Neural cell (in vitro differentiated cells): ENCODE measurements around the gene NEU2. TPM values are rescaled to one million over a fixed set of nuclear protein-coding genes. Genes with fewer than 3 reads are reported as not detected.

Experiments used
- H2AFZ ChIP-seq: fragments of 200-600, 300-800 bp; sonication (generic), shearing (Covaris generic); 2 replicates; pipeline ENCODE4 v1.6.0; 2014; ENCODE audit warnings: low read depth, mild to moderate bottlenecking, antibody characterized with exemption, low read length, moderate library complexity
- H3F3A ChIP-seq: fragments of 200-600 bp; shearing (Covaris generic); 2 replicates; pipeline ENCODE4 v1.6.1; 2016; ENCODE audit warnings: mild to moderate bottlenecking, moderate library complexity, mixed read lengths, antibody characterized with exemption, low read length; ENCODE audit not compliant: insufficient read depth, poor library complexity, severe bottlenecking
- H3K27ac ChIP-seq: fragments of 200-600, 300-800 bp; sonication (generic), shearing (Covaris generic); 2 replicates; pipeline ENCODE4 v1.5.1; 2014; ENCODE audit warnings: mild to moderate bottlenecking, low read length, moderate library complexity
- H3K27me3 ChIP-seq: fragments of 300-800, 200-600 bp; sonication (generic), shearing (Covaris generic); 2 replicates; pipeline ENCODE4 v1.6.0; 2014; ENCODE audit warnings: mild to moderate bottlenecking, low read depth, low read length, moderate library complexity; ENCODE audit not compliant: insufficient read depth
- H3K36me3 ChIP-seq: fragments of 300-800, 200-600 bp; sonication (generic), shearing (Covaris generic); 2 replicates; pipeline ENCODE4 v1.5.1; 2014; ENCODE audit warnings: mild to moderate bottlenecking, antibody characterized with exemption, low read length, moderate library complexity; ENCODE audit not compliant: insufficient read depth
- H3K4me2 ChIP-seq: fragments of 300-800, 200-600 bp; sonication (generic), shearing (Covaris generic); 2 replicates; pipeline ENCODE4 v1.6.0; 2014; ENCODE audit warnings: mild to moderate bottlenecking, low read length
- H3K4me3 ChIP-seq: fragments of 300-800, 200-600 bp; sonication (generic), shearing (Covaris generic); 2 replicates; pipeline ENCODE4 v1.5.1; 2014; ENCODE audit warnings: mild to moderate bottlenecking, low read length, moderate library complexity
- H3K79me2 ChIP-seq: fragments of 200-600 bp; shearing (Covaris generic); replicated peaks from 2 replicates; pipeline ENCODE4 v1.6.0; 2014; ENCODE audit warnings: mild to moderate bottlenecking, low read length, moderate library complexity; ENCODE audit not compliant: insufficient read depth
- H3K9ac ChIP-seq: fragments of 300-800, 200-600 bp; sonication (generic), shearing (Covaris generic); 2 replicates; pipeline ENCODE4 v1.6.1; 2016; ENCODE audit warnings: mild to moderate bottlenecking, low read length, mixed read lengths
- H3K9me2 ChIP-seq: fragments of 200-600 bp; shearing (Covaris generic); 2 replicates; pipeline ENCODE4 v1.6.1; 2016; ENCODE audit warnings: mild to moderate bottlenecking, low read length, mixed read lengths; ENCODE audit not compliant: insufficient read depth
- H3K9me3 ChIP-seq: fragments of 200-600, 300-800 bp; sonication (generic), shearing (Covaris generic); 2 replicates; pipeline ENCODE4 v1.6.1; 2016; ENCODE audit warnings: mild to moderate bottlenecking, mixed run types, low read length, moderate library complexity, mixed read lengths
- H4K20me1 ChIP-seq: fragments of 200-600 bp; shearing (Covaris generic); 2 replicates; pipeline ENCODE4 v1.6.1; 2016; ENCODE audit warnings: mild to moderate bottlenecking, mixed run types; ENCODE audit not compliant: insufficient read depth
- EP300 ChIP-seq: fragments of 450-650 bp; conservative IDR thresholded peaks from 2 replicates; pipeline ENCODE4 v1.6.1; 2014; ENCODE audit warnings: antibody characterized with exemption, mild to moderate bottlenecking, moderate library complexity; ENCODE audit not compliant: poor library complexity, severe bottlenecking
- EZH2 ChIP-seq: fragments of 200-600, 300-800 bp; shearing (Covaris generic), sonication (generic); IDR thresholded peaks from 2 replicates; pipeline ENCODE4 v1.6.1; 2014; ENCODE audit warnings: antibody characterized with exemption, low read length, borderline replicate concordance, mild to moderate bottlenecking; ENCODE audit not compliant: insufficient read depth, poor library complexity, severe bottlenecking
- MXI1 ChIP-seq: fragments of 450-650 bp; conservative IDR thresholded peaks from 2 replicates; pipeline ENCODE4 v1.6.1; 2014; ENCODE audit warnings: antibody characterized with exemption, mild to moderate bottlenecking; ENCODE audit not compliant: poor library complexity, severe bottlenecking
- POLR2AphosphoS5 ChIP-seq: IDR thresholded peaks from 2 replicates; pipeline ENCODE4 v1.6.1; 2012
- RAD21 ChIP-seq: fragments of 450-650 bp; conservative IDR thresholded peaks from 2 replicates; pipeline ENCODE4 v1.6.1; 2014; ENCODE audit warnings: antibody characterized with exemption, mild to moderate bottlenecking, moderate library complexity
- REST ChIP-seq: IDR thresholded peaks from 2 replicates; pipeline ENCODE4 v1.6.1; 2012; ENCODE audit warnings: borderline replicate concordance
- SMC3 ChIP-seq: fragments of 450-650 bp; conservative IDR thresholded peaks from 2 replicates; pipeline ENCODE4 v1.6.1; 2014; ENCODE audit warnings: antibody characterized with exemption, mild to moderate bottlenecking, moderate library complexity; ENCODE audit not compliant: poor library complexity
- TAF1 ChIP-seq: IDR thresholded peaks from 2 replicates; pipeline ENCODE4 v1.6.1; 2012; ENCODE audit warnings: low read depth
- polyA plus RNA-seq: library from polyadenylated mRNA; depleted of rRNA; stranded (reverse); fragments of >200 nt; gene quantifications from 2 replicates; pipeline ENCODE4 v1.2.3, GENCODE V29; 2014
- TF ChIP-seq, protein P1 (sequence below): fragments of 450-650 bp; IDR thresholded peaks from 2 replicates; pipeline ENCODE4 v1.5.1; 2014; ENCODE audit warnings: antibody characterized with exemption, mild to moderate bottlenecking, moderate library complexity; ENCODE audit not compliant: poor library complexity, severe bottlenecking

Gene NEU2
- polyA plus RNA-seq, 1 donor from 2014 or later: not detected

GRCh38 chr2:233041722-233042323 lies 9.4 kb downstream of the NEU2 start:
- H3K9ac ChIP-seq: no peak overlapping the region
- no peak overlapping the region for H2AFZ ChIP-seq
- no peak overlapping the region for H3K4me3 ChIP-seq
- H3K9me3 ChIP-seq: no peaks in the 10 kb centered on the region
- H3K79me2 ChIP-seq: no peaks in the 10 kb centered on the region
- H3K27ac ChIP-seq: no peak overlapping the region
- no peaks in the 10 kb centered on the region for H3K27me3 ChIP-seq
- H3K36me3 ChIP-seq: no peaks in the 10 kb centered on the region
- H3K9me2 ChIP-seq: no peaks in the 10 kb centered on the region
- H4K20me1 ChIP-seq: no peaks in the 10 kb centered on the region
- H3K4me2 ChIP-seq: no peak overlapping the region
- TF ChIP-seq EZH2 (no peak), REST (no peak), SMC3 (no peak), RAD21 (no peak), MXI1 (no peak), TAF1 (no peak), POLR2AphosphoS5 (no peak), EP300 (no peak)
- TF ChIP-seq, protein P1, sequence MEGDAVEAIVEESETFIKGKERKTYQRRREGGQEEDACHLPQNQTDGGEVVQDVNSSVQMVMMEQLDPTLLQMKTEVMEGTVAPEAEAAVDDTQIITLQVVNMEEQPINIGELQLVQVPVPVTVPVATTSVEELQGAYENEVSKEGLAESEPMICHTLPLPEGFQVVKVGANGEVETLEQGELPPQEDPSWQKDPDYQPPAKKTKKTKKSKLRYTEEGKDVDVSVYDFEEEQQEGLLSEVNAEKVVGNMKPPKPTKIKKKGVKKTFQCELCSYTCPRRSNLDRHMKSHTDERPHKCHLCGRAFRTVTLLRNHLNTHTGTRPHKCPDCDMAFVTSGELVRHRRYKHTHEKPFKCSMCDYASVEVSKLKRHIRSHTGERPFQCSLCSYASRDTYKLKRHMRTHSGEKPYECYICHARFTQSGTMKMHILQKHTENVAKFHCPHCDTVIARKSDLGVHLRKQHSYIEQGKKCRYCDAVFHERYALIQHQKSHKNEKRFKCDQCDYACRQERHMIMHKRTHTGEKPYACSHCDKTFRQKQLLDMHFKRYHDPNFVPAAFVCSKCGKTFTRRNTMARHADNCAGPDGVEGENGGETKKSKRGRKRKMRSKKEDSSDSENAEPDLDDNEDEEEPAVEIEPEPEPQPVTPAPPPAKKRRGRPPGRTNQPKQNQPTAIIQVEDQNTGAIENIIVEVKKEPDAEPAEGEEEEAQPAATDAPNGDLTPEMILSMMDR: no peak
- H3F3A ChIP-seq: no peaks in the 10 kb centered on the region

DNA sequence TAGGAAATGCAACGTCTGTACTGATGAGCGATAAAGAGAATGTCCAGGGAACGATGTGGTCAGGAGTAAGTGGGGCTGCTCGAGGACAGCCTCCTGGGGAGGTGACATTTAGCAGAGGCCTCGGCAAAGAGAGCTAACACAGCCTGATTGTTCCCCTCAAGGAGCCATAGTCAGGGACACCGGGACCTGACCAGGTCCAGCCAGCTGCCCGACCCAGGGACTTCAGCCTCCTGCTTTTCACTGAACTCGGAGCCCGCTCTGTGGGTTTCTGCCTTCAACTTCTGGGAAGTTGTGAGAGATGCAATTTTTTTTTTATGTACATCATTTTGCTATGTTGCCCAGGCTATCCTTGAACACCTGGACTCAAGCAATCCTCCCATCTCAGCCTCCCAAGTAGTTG lies 10.1 kb downstream of the NEU2 start:
- H3K27me3 ChIP-seq: no peaks in the 10 kb centered on the region
- H3F3A ChIP-seq: no peaks in the 10 kb centered on the region
- no peaks in the 10 kb centered on the region for H3K9me3 ChIP-seq
- H4K20me1 ChIP-seq: no peaks in the 10 kb centered on the region
- no peak overlapping the region for H3K4me2 ChIP-seq
- TF ChIP-seq POLR2AphosphoS5 (no peak), EZH2 (no peak), MXI1 (no peak), RAD21 (no peak), TAF1 (no peak)
- TF ChIP-seq, protein P1: no peak
- H3K27ac ChIP-seq: no peak overlapping the region
- H3K4me3 ChIP-seq: no peak overlapping the region
- no peak overlapping the region for H2AFZ ChIP-seq
- no peak overlapping the region for H3K9ac ChIP-seq
- no peaks in the 10 kb centered on the region for H3K9me2 ChIP-seq
- H3K79me2 ChIP-seq: no peaks in the 10 kb centered on the region
- no peaks in the 10 kb centered on the region for H3K36me3 ChIP-seq
